ENCODE results near the gene ASB6. TPM values are rescaled to one million over a fixed set of nuclear protein-coding genes. Genes with fewer than 3 reads are reported as not detected.

Gene ASB6
- total RNA-seq, 1 donor from 2014 or later = 13.5 TPM

- DNase-seq (ENCODE audit: low read depth in 2 of 2) = peak in 1 of 2 donors; percentile 33
Measured at GRCh38 chr9:129627556-129628440, 14.2 kb downstream of the ASB6 start.

DNA sequence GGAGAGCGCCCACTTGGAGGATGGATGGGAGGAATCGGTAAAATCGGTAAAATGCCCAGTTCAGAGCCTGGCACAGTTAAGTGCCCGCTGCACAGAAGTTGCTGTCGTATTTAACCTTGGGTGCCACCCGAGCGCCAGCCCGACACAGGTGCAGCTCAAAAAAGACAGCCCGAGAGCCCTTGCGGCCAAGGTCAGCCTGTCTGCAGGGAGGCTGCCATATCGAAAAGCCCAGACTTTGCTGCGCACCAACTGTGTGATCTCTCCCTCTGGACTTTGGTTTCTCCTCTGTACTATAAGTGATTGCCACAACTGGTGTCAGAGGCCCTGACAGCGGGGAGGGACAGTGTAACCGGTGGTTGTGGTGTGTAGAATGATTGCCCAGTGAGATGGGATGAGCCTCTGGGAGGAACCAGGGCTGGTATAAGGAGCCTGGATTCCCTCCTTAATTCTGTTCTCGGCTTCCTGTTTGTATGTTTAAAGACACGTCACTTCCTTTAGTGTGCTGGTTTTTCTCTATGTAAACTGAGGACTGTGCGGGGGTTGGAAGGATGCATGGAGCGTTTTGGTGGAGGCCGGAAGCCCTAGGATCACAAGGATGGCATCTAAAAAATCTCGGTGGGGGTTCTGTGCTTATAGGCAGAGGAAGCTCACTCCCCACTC, 15.2 kb downstream of the ASB6 start:
- DNase-seq (ENCODE audit: low read depth in 2 of 2) = peak in 1 of 2 donors; percentile 38

DNA sequence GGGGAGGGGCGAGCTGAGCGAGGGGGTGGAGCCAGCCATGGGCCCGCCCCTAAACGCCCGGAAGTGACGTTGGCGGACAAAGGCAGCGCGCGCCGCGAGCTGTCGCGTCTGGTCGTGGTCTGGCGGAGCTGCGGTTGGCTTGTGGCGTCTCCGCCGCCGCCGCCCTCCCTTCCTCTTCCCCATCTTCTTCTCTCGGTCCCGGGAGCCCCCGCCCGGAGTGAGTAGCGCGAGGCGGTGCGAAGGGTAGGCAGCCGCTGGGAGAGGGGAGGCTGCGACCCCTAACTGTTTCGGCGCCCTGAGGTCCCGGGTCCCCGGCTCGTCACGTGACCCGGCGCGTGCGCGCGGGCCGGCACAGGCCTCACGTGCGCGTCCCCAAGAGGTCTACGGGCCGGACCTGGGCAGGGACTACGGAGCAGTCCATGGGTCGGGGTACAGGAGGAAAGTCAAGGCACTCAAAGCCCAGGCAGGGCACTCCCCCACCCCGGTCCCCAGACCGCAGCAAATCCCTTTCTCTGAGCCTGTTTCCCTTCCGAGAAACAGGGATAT, 15.8 kb downstream of the ASB6 start, which contains the start of gene NTMT1:
NTMT1 (plus strand) TSS at position 85 of the 546 bp plus-strand sequence. CDS start 6,541 bp downstream, outside the sequence.
- DNase-seq (ENCODE audit: low read depth in 2 of 2) = peak; percentile 88 to 92

DNA sequence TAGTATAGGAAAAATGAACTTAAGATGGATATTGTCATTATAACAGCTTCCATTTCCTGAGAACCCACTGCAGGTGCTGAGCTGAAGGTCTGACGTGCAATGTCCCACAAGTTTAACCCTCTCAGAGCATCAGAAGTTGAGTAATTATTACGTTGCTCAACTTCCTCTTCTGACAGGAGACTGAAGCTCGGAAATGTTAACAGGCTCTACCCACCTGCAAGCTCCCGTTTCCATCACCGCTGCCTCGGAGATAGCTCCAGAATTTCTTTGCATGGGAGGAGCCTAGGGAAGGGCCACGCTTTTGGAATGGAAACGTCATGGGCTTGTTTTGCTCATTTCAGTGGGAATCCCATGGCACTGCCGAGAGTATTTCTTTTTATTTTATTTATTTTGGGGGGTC, 17.0 kb downstream of the ASB6 start:
- no peak for DNase-seq (ENCODE audit: low read depth in 2 of 2)

DNA sequence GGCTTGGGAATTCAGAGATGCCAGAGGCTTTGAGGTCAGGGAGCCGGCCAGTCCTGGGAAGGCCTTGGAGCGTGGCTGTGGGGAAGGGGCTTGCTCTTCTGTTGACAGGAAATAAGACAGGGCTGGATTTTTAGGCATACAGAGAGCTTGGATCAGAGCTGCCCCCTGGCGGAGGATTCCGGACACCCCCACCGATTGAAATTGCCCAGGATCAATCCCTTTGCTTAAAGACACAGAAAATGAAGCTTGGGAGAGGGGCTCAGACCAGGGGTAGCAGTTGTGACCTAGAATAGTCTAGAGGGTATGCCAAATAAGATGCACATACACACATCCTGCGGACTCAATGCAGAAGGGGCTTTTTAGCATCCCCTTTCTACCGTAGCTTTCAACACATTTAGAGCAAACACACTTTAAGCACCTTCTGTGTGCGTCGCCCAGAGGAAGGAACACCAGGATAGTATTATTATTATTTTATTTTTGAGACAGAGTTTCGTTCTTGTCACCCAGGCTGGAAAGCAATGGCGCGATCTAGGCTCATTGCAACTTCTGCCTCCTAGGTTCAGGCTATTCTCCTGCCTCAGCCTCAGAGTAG, 17.7 kb downstream of the ASB6 start:
- peak; percentile 51 to 61 for DNase-seq (ENCODE audit: low read depth in 2 of 2)

DNA sequence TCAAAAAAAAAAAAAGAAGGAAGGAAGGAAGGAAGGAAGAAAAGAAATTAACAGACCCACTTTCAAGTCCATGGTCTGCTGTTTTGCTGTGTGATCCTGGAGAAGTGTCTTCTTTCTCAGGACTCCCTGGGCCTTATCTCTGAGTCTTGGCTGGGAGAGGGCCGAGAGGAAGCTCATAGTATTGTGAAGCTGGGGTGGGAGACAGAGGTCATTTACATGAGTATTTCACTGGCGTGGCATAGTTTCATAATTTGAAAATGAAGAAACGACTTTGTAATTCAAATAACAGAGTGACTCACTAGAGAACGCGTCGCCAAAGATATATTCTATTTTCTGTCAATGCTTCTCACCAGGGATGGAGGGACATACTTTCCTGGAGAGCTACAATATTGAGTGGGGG, 18.6 kb downstream of the ASB6 start:
- no peak for DNase-seq (ENCODE audit: low read depth in 2 of 2)

- no peak for DNase-seq (ENCODE audit: low read depth in 2 of 2)
Measured at GRCh38 chr9:129620669-129621295, 21.2 kb downstream of the ASB6 start, which contains the start of gene C9orf50. Gene C9orf50, minus strand, starts transcription at chr9:129621101. Its CDS starts 527 bp downstream, at chr9:129620574.

DNA sequence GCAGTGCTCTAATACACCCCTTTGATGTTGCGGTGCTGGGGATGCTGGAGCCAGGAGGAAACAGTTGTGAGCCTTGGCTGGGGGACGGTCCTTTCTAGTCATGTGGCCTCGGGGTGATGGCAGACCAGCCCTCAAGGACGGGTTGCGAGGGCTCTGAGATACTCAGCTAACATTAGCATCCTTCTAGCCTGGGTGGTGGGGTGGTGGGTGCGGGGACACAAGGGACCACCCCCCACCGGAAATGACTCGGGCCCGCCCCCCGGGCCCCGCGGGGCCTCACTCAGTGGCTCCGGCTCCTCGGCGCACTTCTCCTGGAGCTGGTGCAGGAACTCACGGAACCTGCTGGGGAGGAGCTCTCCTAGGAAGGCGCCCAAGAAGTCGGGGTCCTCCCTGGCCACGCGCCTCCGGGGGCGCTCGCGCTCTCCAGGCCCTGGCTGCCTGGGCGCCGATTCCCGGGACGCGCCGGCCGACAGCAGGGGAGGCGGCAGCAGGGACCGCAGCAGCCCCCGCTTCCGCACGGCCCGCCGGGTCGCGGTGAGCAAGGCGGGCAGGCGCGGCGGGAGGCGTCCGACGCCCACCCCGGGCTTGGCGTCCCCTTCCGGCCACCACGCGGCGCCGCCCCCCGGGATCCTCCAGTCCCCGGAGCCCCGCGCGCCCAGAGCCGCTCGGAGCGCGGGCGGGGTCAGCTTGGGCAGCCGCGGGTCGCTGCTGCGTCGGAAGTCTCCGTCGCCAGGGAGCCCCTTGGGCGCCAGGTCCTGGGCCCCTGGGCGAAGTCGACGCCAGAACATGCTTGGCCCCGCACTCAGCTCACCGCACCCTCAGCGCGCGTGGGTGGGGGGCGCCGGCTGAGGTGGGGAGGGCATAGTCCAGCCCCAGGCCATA, 21.9 kb downstream of the ASB6 start:
- DNase-seq (ENCODE audit: low read depth in 2 of 2) = no peak

GRCh38 chr9:129617167-129617566, 24.8 kb downstream of the ASB6 start:
- peak; percentile 48 to 54 for DNase-seq (ENCODE audit: low read depth in 2 of 2)

GRCh38 chr9:129615407-129616285, 26.3 kb downstream of the ASB6 start:
- DNase-seq (ENCODE audit: low read depth in 2 of 2) = no peak

GRCh38 chr9:129614932-129615331, 27.0 kb downstream of the ASB6 start:
- no peak for DNase-seq (ENCODE audit: low read depth in 2 of 2)

DNA sequence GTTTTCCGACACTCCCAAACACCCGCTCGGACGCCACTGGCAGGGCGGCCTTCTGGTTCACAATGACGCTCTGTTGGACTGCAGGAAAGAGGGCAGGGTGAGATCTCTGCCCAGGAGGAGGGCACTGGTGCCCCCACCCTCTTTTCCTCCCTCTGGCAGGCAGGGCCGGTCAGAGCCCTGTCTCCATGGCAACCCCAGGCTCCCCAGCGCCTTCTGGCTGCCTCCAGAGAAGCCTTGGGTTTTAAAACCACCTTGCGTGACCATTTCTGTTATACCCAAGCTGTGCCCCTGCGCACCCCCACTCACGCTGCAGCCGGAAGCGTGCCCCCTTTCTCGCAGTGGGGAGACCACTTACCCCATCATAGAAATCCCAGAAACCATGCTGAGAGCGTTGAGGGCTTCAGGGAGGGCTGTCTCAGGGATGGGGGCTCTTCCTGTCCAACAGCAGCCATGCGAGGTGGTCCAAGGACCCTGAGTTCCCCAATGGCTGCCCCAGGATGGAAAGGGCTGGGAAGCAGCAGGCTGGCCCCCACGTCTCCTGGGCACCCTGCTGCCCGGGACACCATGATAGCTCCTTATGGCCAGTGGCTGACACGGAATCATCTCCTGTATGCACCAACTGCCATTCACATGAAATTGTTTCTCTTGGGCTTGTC, 28.3 kb downstream of the ASB6 start:
- no peak for DNase-seq (ENCODE audit: low read depth in 2 of 2)

DNA sequence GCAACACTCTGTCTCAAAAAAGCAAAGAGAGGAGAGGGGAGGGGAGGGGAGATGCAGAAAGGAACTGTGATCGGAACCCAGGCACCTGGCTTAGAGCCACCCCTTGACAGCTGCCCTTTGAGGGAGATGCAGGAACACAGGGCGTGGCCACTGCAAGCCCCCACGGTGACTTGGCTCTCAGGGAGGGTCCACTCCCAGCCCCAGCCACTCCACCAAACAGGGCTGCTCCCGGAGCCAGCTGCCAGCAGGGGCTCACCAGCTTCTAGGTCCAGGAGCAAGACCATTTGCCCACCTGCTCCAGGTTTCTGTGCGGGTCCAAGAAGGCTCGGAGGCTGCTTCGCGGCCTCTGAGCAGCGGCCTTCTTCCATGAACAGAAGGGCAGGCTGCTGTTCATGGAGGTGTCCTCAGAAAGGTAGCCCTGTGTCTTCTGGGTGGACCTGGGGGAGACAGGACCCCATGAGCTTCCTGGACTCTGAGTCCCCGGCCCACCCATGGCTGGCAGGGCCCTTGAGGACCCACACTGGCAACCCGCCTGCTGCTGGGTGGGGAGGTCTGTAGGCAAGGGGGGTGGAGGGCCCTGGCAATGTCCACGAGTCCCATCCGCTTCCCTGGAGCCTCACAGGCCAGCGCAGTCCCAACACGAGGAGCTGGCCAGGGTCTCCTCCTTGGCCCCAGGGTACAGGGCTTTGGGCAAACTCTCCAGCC, 29.0 kb downstream of the ASB6 start:
- no peak for DNase-seq (ENCODE audit: low read depth in 2 of 2)

DNA sequence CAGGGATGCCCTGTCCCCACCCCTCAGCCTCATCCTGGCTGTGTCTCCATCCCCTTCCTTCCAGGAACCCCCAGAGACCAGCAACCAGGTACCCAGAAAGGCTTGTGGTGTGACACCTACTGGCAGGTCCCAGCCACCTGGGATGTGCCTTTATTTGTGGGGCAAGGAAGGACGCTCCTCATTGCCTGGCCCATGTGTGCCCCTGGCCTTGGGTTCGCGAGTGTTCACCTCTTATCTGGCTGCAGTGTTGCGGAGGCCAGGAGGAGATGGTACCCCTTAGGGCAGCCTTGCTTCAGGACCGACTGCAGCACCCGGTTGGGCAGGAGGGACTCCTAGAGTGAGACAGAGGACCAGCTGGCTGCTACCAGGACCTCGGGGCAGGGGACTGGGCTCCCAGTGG, 29.8 kb downstream of the ASB6 start:
- DNase-seq (ENCODE audit: low read depth in 2 of 2) = no peak

DNA sequence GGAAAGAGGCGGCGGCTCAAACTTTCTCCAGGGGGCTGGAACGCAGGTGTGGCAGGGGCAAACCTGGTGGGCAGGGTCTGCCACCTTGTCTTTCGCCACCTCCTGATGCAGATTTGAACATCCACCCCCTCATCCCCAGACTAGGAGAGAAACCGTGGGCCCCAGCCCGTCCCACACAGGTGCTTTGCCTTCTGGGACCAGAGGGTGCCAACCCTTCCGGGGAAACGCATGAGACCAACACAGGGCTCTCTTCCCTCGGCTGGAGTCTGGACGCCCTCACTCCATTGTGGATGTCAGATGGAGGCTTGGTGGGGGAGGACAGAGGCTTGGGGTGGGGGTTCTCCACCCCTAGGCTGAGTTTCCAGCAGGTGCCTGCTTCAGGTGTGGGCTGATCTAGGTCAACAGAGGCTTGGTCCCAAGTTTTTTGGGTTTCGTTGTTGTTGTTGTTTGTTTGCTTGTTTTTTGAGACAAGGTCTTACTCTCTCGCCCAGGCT, 30.6 kb downstream of the ASB6 start:
- no peak for DNase-seq (ENCODE audit: low read depth in 2 of 2)

GRCh38 chr9:129610473-129611306, 31.3 kb downstream of the ASB6 start:
- peak; percentile 65 to 78 for DNase-seq (ENCODE audit: low read depth in 2 of 2)

DNA sequence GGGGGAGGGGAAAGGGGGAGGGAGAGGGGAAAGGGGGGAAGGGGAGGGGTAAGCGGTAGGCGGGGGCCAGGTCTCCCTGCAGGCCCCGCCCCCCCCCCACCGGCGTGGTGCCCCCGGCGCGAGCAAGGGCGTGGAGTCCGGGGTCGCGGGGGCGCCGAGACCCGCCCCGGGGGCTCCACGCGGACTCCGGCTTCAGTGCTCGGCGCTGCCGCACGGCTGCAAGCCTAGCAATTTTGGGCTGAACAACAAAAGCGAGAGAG, 31.8 kb downstream of the ASB6 start:
- DNase-seq (ENCODE audit: low read depth in 2 of 2) = no peak
